H1 (cell line): Measurements from ENCODE around the gene PLD6. TPM values are rescaled to one million over a fixed set of nuclear protein-coding genes. Genes with fewer than 3 reads are reported as not detected.

Source experiments
- CHD7 ChIP-seq: fragments of 300-600 bp; sonication (generic); IDR thresholded peaks from 2 replicates; pipeline ENCODE4 v1.7.1; 2012; ENCODE audit warnings: low read length, moderate library complexity, mild to moderate bottlenecking, inconsistent platforms; ENCODE audit not compliant: insufficient replicate concordance
- FOSL1 ChIP-seq: IDR thresholded peaks from 2 replicates; pipeline ENCODE4 v1.6.1; 2011; ENCODE audit warnings: mild to moderate bottlenecking, low read depth, low read length, moderate library complexity; ENCODE audit not compliant: insufficient read depth
- KDM4A ChIP-seq: IDR thresholded peaks from one replicate; pipeline ENCODE4 v1.7.1; 2012; ENCODE audit warnings: low read depth, mild to moderate bottlenecking, moderate library complexity, low read length, inconsistent platforms; ENCODE audit not compliant: severe bottlenecking
- KDM5A ChIP-seq: fragments of 200-600 bp; IDR thresholded peaks from 2 replicates; pipeline ENCODE4 v1.7.1; 2012; ENCODE audit warnings: mild to moderate bottlenecking, low read length, inconsistent platforms, mixed read lengths
- ZNF274 ChIP-seq: IDR thresholded peaks from 2 replicates; pipeline ENCODE4 v1.7.0; 2012; ENCODE audit warnings: low read length, borderline replicate concordance; ENCODE audit errors: extremely low read depth
- polyA plus RNA-seq, 7 experiments: library from polyadenylated mRNA; depleted of rRNA in 3 of 7; stranded (reverse) in 5 of 7; unstranded in 2 of 7; fragments of >200 nt in 5 of 7; fragments of 200-250 nt in 2 of 7; gene quantifications; 1 replicate in 5 of 7; 2 replicates in 1 of 7; 4 replicates in 1 of 7; pipeline versions ENCODE4 v1.2.1 to v1.2.3, GENCODE V29; 2011 to 2013; ENCODE audit warnings: missing spikeins in 2 of 7, mixed read lengths in 2 of 7
- total RNA-seq: library from RNA; stranded (reverse); fragmentation: NEBNext Ultra II Directional; extraction: Animal tissue kit (Norgen Biotek cat#: 25700); gene quantifications from 2 replicates; pipeline ENCODE4 v1.2.1, GENCODE V29; 2021
- TF ChIP-seq, protein P1 (sequence below): IDR thresholded peaks from 2 replicates; pipeline ENCODE4 v1.6.1; 2011; ENCODE audit warnings: low read depth, mild to moderate bottlenecking, low read length; ENCODE audit not compliant: insufficient read depth

Gene PLD6
- total and polyA plus RNA-seq, 2 of the 8 experiments (the other 6 are each of a cell fraction or from before 2014, with no cell fraction given): 0.20 to 0.22 TPM

GRCh38 chr17:17231621-17232302, 25.6 kb upstream of the PLD6 start (continued):
- TF ChIP-seq CHD7: no peak
- no peak for TF ChIP-seq KDM4A
- TF ChIP-seq ZNF274: no peak
- no peak for TF ChIP-seq KDM5A
- TF ChIP-seq FOSL1: no peak
- TF ChIP-seq, protein P1, sequence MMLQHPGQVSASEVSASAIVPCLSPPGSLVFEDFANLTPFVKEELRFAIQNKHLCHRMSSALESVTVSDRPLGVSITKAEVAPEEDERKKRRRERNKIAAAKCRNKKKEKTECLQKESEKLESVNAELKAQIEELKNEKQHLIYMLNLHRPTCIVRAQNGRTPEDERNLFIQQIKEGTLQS: no peak
